HepG2 (cell line): ENCODE data around the gene AP3D1. TPM values are rescaled to one million over a fixed set of nuclear protein-coding genes. Genes with fewer than 3 reads are reported as not detected.

Experiments used
- ARHGAP35 ChIP-seq: sonication (generic); formaldehyde crosslinking; IDR thresholded peaks from 2 replicates; pipeline ENCODE4 v1.9.0; 2022; ENCODE audit warnings: mild to moderate bottlenecking, inconsistent platforms, moderate library complexity, missing genetic modification reagents, borderline replicate concordance
- ATF7 ChIP-seq, 2 experiments: fragments of 450-650 bp in 1 of 2; sonication (generic) in 1 of 2; formaldehyde crosslinking in 1 of 2; IDR thresholded peaks; 2 replicates each; pipeline versions ENCODE4 v1.4.0 to v1.6.1; 2016 to 2020; ENCODE audit warnings: antibody characterized with exemption in 1 of 2, mild to moderate bottlenecking in 1 of 2, missing genetic modification reagents in 1 of 2
- BHLHE40 ChIP-seq: IDR thresholded peaks from 2 replicates; pipeline ENCODE4 v1.6.1; 2011; ENCODE audit warnings: low read length, improper control_type of control experiment
- CENPBD1 ChIP-seq: sonication (generic); formaldehyde crosslinking; IDR thresholded peaks from 2 replicates; pipeline ENCODE4 v1.8.0; 2022; ENCODE audit warnings: missing genetic modification reagents, low read depth, mild to moderate bottlenecking, borderline replicate concordance
- FOXM1 ChIP-seq: sonication (generic); formaldehyde crosslinking; IDR thresholded peaks from 2 replicates; pipeline ENCODE4 v1.5.0; 2020; ENCODE audit warnings: missing genetic modification reagents
- HES4 ChIP-seq: sonication (generic); formaldehyde crosslinking; IDR thresholded peaks from 2 replicates; pipeline ENCODE4 v1.9.0; 2021; ENCODE audit warnings: mild to moderate bottlenecking, missing genetic modification reagents, borderline replicate concordance
- IRF9 ChIP-seq: sonication (generic); formaldehyde crosslinking; IDR thresholded peaks from 2 replicates; pipeline ENCODE4 v1.8.0; 2022; ENCODE audit warnings: missing genetic modification reagents, mild to moderate bottlenecking, borderline replicate concordance
- MATR3 ChIP-seq: sonication (generic); formaldehyde crosslinking; IDR thresholded peaks from 2 replicates; pipeline ENCODE4 v1.4.0; 2020; ENCODE audit warnings: missing genetic modification reagents
- ZBED4 ChIP-seq: sonication (generic); formaldehyde crosslinking; IDR thresholded peaks from 2 replicates; pipeline ENCODE4 v1.4.0; 2020; ENCODE audit warnings: missing genetic modification reagents, borderline replicate concordance
- ZBTB10 ChIP-seq: sonication (generic); formaldehyde crosslinking; IDR thresholded peaks from 2 replicates; pipeline ENCODE4 v1.4.0; 2020; ENCODE audit warnings: missing genetic modification reagents, borderline replicate concordance
- ZBTB26 ChIP-seq: IDR thresholded peaks from 2 replicates; pipeline ENCODE4 v1.6.1; 2016; ENCODE audit warnings: missing compliant biosample characterization, missing genetic modification reagents, borderline replicate concordance
- ZIK1 ChIP-seq: sonication (generic); formaldehyde crosslinking; IDR thresholded peaks from 2 replicates; pipeline ENCODE4 v1.5.0; 2020; ENCODE audit warnings: mild to moderate bottlenecking, low read depth, missing genetic modification reagents, borderline replicate concordance
- ZNF207 ChIP-seq: fragments of 450-650 bp; IDR thresholded peaks from 2 replicates; pipeline ENCODE4 v1.6.1; 2016; ENCODE audit warnings: antibody characterized with exemption, borderline replicate concordance
- ZNF530 ChIP-seq: sonication (generic); formaldehyde crosslinking; IDR thresholded peaks from 2 replicates; pipeline ENCODE4 v1.5.0; 2020; ENCODE audit warnings: low read depth, mild to moderate bottlenecking, missing genetic modification reagents
- polyA plus RNA-seq, 8 experiments: library from polyadenylated mRNA; depleted of rRNA in 3 of 8; stranded (reverse) in 7 of 8; unstranded in 1 of 8; fragments of >200 nt; fragmentation: Illumina TruSeq in 4 of 8; extraction: Trizol in 4 of 8; gene quantifications; 2 replicates each; pipeline versions ENCODE4 v1.2.1 to v1.2.3, GENCODE V29; 2011 to 2016; ENCODE audit warnings: low read depth in 4 of 8, missing spikeins in 1 of 8, mixed read lengths in 1 of 8; ENCODE audit not compliant: insufficient read depth in 1 of 8
- total RNA-seq, 5 experiments: library from RNA; depleted of rRNA; stranded (reverse); fragments of >200 nt; fragmentation: Illumina TruSeq; extraction: Trizol; gene quantifications; 2 replicates each; pipeline ENCODE4 v1.2.3, GENCODE V29; 2016; ENCODE audit warnings: low read depth in 1 of 5

Gene AP3D1
- total and polyA plus RNA-seq, 2 of the 13 experiments (the other 11 are each of a cell fraction or from before 2014, with no cell fraction given), result 68.0 to 82.6 TPM

GRCh38 chr19:2050991-2051772 lies 100.2 kb downstream of the AP3D1 start, which contains the start of gene MKNK2 (continued):
- TF ChIP-seq ZBTB26 (CRISPR knock-in tag) (peak; percentile 62; the same call in 1 of the 2 replicates), ZBTB10 (CRISPR knock-in tag) (no peak), ZIK1 (CRISPR knock-in tag) (peak; percentile 31; the same call in 1 of the 2 replicates), ZNF530 (CRISPR knock-in tag) (no peak), ZNF207 (no peak), ZBED4 (CRISPR knock-in tag) (no peak), ARHGAP35 (CRISPR knock-in tag) (peak; percentile 72; the same call in 1 of the 2 replicates), BHLHE40 (0 out of 2 replicates have a peak, but pooled peaks have one; percentile 3), IRF9 (no peak), MATR3 (CRISPR knock-in tag) (no peak), CENPBD1 (CRISPR knock-in tag) (0 out of 2 replicates have a peak, but pooled peaks have one; percentile 80), FOXM1 (CRISPR knock-in tag) (no peak), ATF7 (IDR thresholded peaks at IDR 0.05) (no peak), ATF7 (CRISPR knock-in tag; IDR thresholded peaks at IDR 0.05) (no peak), HES4 (CRISPR knock-in tag) (0 out of 2 replicates have a peak, but pooled peaks have one; percentile 74)
